Liver (tissue), 9 donors: ENCODE measurements around the gene PPP6R3. TPM values are rescaled to one million over a fixed set of nuclear protein-coding genes. Genes with fewer than 3 reads are reported as not detected.

Experiments
- DNase-seq: peaks from one replicate; pipeline ENCODE4 v3.0.0-alpha.2; 2017; ENCODE audit warnings: low spot score
- H3K27ac ChIP-seq, 2 donors: one replicate each; pipeline ENCODE4 v1.7.0; 2013; ENCODE audit warnings: inconsistent platforms in 2 of 2, low read length in 2 of 2, control low read depth in 1 of 2, low read depth in 1 of 2, mild to moderate bottlenecking in 1 of 2
- H3K27me3 ChIP-seq, 4 donors: one replicate each; pipeline versions ENCODE4 v1.6.1 to v1.7.0; 2013; ENCODE audit warnings: low read length in 3 of 4, inconsistent platforms in 1 of 4, mild to moderate bottlenecking in 1 of 4, moderate library complexity in 1 of 4; ENCODE audit not compliant: control insufficient read depth in 4 of 4, insufficient read depth in 4 of 4
- H3K36me3 ChIP-seq, 4 donors: one replicate each; pipeline versions ENCODE4 v1.6.1 to v1.7.0; 2013; ENCODE audit warnings: low read length in 3 of 4, mild to moderate bottlenecking in 3 of 4, low read depth in 1 of 4, moderate library complexity in 1 of 4; ENCODE audit not compliant: control insufficient read depth in 4 of 4, insufficient read depth in 3 of 4
- H3K4me1 ChIP-seq, 4 donors: one replicate each; pipeline versions ENCODE4 v1.6.1 to v1.7.0; 2013; ENCODE audit warnings: low read length in 3 of 4, mild to moderate bottlenecking in 3 of 4, moderate library complexity in 1 of 4; ENCODE audit not compliant: control insufficient read depth in 4 of 4, insufficient read depth in 4 of 4
- H3K4me3 ChIP-seq, 3 donors: one replicate each; pipeline versions ENCODE4 v1.6.1 to v1.7.0; 2013; ENCODE audit warnings: low read length in 3 of 3, control low read depth in 1 of 3, low read depth in 1 of 3, mild to moderate bottlenecking in 1 of 3
- H3K9ac ChIP-seq, 2 donors: one replicate each; pipeline ENCODE4 v1.7.0; 2013; ENCODE audit warnings: low read length in 2 of 2, mild to moderate bottlenecking in 2 of 2, moderate library complexity in 2 of 2, control low read depth in 1 of 2, low read depth in 1 of 2
- H3K9me3 ChIP-seq, 4 donors: one replicate each; pipeline versions ENCODE4 v1.6.1 to v1.7.0; 2013; ENCODE audit warnings: low read length in 3 of 4; ENCODE audit not compliant: control insufficient read depth in 4 of 4
- ATF3 ChIP-seq: IDR thresholded peaks from 2 replicates; pipeline ENCODE4 v1.6.1; 2016; ENCODE audit warnings: antibody characterized with exemption
- EGR1 ChIP-seq, 2 donors: IDR thresholded peaks; 2 replicates each; pipeline ENCODE4 v1.6.1; 2016 to 2018; ENCODE audit warnings: antibody characterized with exemption in 2 of 2, low read depth in 2 of 2
- FOXA1 ChIP-seq: IDR thresholded peaks from 2 replicates; pipeline ENCODE4 v1.6.1; 2016; ENCODE audit warnings: antibody characterized with exemption
- FOXA2 ChIP-seq: IDR thresholded peaks from 2 replicates; pipeline ENCODE4 v1.6.1; 2016; ENCODE audit warnings: antibody characterized with exemption
- GABPA ChIP-seq, 2 donors: IDR thresholded peaks in 1 of 2; conservative IDR thresholded peaks in 1 of 2; 2 replicates each; pipeline ENCODE4 v1.6.1; 2016; ENCODE audit warnings: antibody characterized with exemption in 2 of 2, mild to moderate bottlenecking in 1 of 2, moderate library complexity in 1 of 2
- HNF4A ChIP-seq, 2 donors: conservative IDR thresholded peaks; 2 replicates each; pipeline ENCODE4 v1.6.1; 2016; ENCODE audit warnings: antibody characterized with exemption in 2 of 2, mild to moderate bottlenecking in 2 of 2
- HNF4G ChIP-seq: IDR thresholded peaks from 2 replicates; pipeline ENCODE4 v1.6.1; 2016; ENCODE audit warnings: antibody characterized with exemption
- JUND ChIP-seq, 2 donors: IDR thresholded peaks; 2 replicates each; pipeline ENCODE4 v1.6.1; 2016; ENCODE audit warnings: antibody characterized with exemption in 2 of 2
- MAX ChIP-seq: IDR thresholded peaks from 2 replicates; pipeline ENCODE4 v1.6.1; 2016; ENCODE audit warnings: antibody characterized with exemption
- NR2F2 ChIP-seq: IDR thresholded peaks from 2 replicates; pipeline ENCODE4 v1.6.1; 2016; ENCODE audit warnings: antibody characterized with exemption
- RAD21 ChIP-seq, 2 donors: IDR thresholded peaks; 2 replicates each; pipeline ENCODE4 v1.6.1; 2016; ENCODE audit warnings: antibody characterized with exemption in 2 of 2, mild to moderate bottlenecking in 2 of 2
- REST ChIP-seq: IDR thresholded peaks from 2 replicates; pipeline ENCODE4 v1.6.1; 2016; ENCODE audit warnings: antibody characterized with exemption, mild to moderate bottlenecking
- RXRA ChIP-seq, 2 donors: IDR thresholded peaks; 2 replicates each; pipeline ENCODE4 v1.6.1; 2017 to 2018; ENCODE audit warnings: antibody characterized with exemption in 2 of 2, mild to moderate bottlenecking in 1 of 2
- SP1 ChIP-seq: IDR thresholded peaks from 2 replicates; pipeline ENCODE4 v1.6.1; 2018; ENCODE audit warnings: antibody characterized with exemption, mild to moderate bottlenecking
- TAF1 ChIP-seq: conservative IDR thresholded peaks from 2 replicates; pipeline ENCODE4 v1.6.1; 2016; ENCODE audit warnings: antibody characterized with exemption, mild to moderate bottlenecking
- YY1 ChIP-seq: IDR thresholded peaks from 2 replicates; pipeline ENCODE4 v1.6.1; 2016; ENCODE audit warnings: antibody characterized with exemption, mild to moderate bottlenecking
- WGBS: extraction: QIAGEN DNeasy Blood & Tissue Kit; methylation state at CpG from one replicate; pipeline ENCODE4 v1.1.7; 2013; 5-methylcytosine and 5-hydroxymethylcytosine counted together
- polyA plus RNA-seq, 2 donors: library from polyadenylated mRNA; stranded (reverse) in 1 of 2; unstranded in 1 of 2; fragments of 200-250 nt in 1 of 2; fragments of >200 nt in 1 of 2; fragmentation: Nextera tagmentation in 1 of 2; extraction: Ambion mirVana in 1 of 2; gene quantifications; one replicate each; pipeline versions ENCODE4 v1.2.1 to v1.2.3, GENCODE V29; 2013 to 2015
- total RNA-seq, 2 donors: library from RNA; depleted of rRNA; stranded (reverse); fragments of >200 nt; gene quantifications; one replicate each; pipeline ENCODE4 v1.2.3, GENCODE V29; 2014
- donor health status: healthy.
- donor health status: healthy.
- donor health status: healthy.
- donor health status: healthy.
- donor health status: healthy.

The PPP6R3 gene
- total and polyA plus RNA-seq, 4 donors: 12.3 to 101 (median 58.1) TPM

GRCh38 chr11:68467201-68467834, 6.8 kb downstream of the PPP6R3 start:
- TF ChIP-seq TAF1 (no peak), FOXA1 (no peak), HNF4G (no peak), HNF4A (conservative IDR thresholded peaks at IDR 0.05) (no peak), YY1 (no peak), GABPA (IDR thresholded peaks at IDR 0.05 in 1 of 2, conservative IDR thresholded peaks at IDR 0.05 in 1 of 2) (no peak), JUND (IDR thresholded peaks at IDR 0.05) (no peak), EGR1 (IDR thresholded peaks at IDR 0.05; ENCODE audit: low read depth in 2 of 2) (no peak), REST (no peak), ATF3 (no peak), FOXA2 (no peak), NR2F2 (no peak)
- H3K36me3 ChIP-seq: peaks cover 0 to 3% (median 1%) of the 10 kb centered on the region in 4 donors
- H3K4me1 ChIP-seq: peaks cover 1 to 52% (median 48%) of the 10 kb centered on the region in 4 donors
- no peak overlapping the region for H3K27ac ChIP-seq
- no peaks in the 10 kb centered on the region for H3K9me3 ChIP-seq
- no peaks in the 10 kb centered on the region for H3K27me3 ChIP-seq
- 88% methylated on average over 8 of the region's 8 CpGs for WGBS
- no peak overlapping the region for H3K9ac ChIP-seq
- DNase-seq: no peak
- H3K4me3 ChIP-seq: no peak overlapping the region

GRCh38 chr11:68468217-68468828, 7.8 kb downstream of the PPP6R3 start:
- 65% methylated on average over 3 of the region's 3 CpGs for WGBS
- no peak overlapping the region for H3K4me3 ChIP-seq

More at GRCh38 chr11:68468217-68468828, 7.8 kb downstream of the PPP6R3 start:
- H3K9me3 ChIP-seq: no peaks in the 10 kb centered on the region
- peaks cover 2 to 44% (median 42%) of the 10 kb centered on the region in 4 donors for H3K4me1 ChIP-seq
- H3K9ac ChIP-seq: no peak overlapping the region
- DNase-seq: no peak
- H3K36me3 ChIP-seq: peaks cover 0 to 3% (median 1%) of the 10 kb centered on the region in 4 donors
- no peaks in the 10 kb centered on the region for H3K27me3 ChIP-seq
- no peak overlapping the region for H3K27ac ChIP-seq
- TF ChIP-seq FOXA1 (no peak), HNF4G (no peak), HNF4A (conservative IDR thresholded peaks at IDR 0.05) (no peak), FOXA2 (no peak), NR2F2 (no peak), RAD21 (IDR thresholded peaks at IDR 0.05) (no peak), JUND (IDR thresholded peaks at IDR 0.05) (no peak), RXRA (IDR thresholded peaks at IDR 0.05) (no peak), MAX (no peak), GABPA (IDR thresholded peaks at IDR 0.05 in 1 of 2, conservative IDR thresholded peaks at IDR 0.05 in 1 of 2) (no peak), YY1 (no peak), TAF1 (no peak), REST (no peak), EGR1 (IDR thresholded peaks at IDR 0.05; ENCODE audit: low read depth in 2 of 2) (no peak), SP1 (no peak)
